ENCODE results near the gene ATP8A1. TPM values are rescaled to one million over a fixed set of nuclear protein-coding genes. Genes with fewer than 3 reads are reported as not detected.

The ATP8A1 gene
- total and polyA plus RNA-seq, 8 donors, result 4.8 to 15.3 (median 10.8) TPM

DNA sequence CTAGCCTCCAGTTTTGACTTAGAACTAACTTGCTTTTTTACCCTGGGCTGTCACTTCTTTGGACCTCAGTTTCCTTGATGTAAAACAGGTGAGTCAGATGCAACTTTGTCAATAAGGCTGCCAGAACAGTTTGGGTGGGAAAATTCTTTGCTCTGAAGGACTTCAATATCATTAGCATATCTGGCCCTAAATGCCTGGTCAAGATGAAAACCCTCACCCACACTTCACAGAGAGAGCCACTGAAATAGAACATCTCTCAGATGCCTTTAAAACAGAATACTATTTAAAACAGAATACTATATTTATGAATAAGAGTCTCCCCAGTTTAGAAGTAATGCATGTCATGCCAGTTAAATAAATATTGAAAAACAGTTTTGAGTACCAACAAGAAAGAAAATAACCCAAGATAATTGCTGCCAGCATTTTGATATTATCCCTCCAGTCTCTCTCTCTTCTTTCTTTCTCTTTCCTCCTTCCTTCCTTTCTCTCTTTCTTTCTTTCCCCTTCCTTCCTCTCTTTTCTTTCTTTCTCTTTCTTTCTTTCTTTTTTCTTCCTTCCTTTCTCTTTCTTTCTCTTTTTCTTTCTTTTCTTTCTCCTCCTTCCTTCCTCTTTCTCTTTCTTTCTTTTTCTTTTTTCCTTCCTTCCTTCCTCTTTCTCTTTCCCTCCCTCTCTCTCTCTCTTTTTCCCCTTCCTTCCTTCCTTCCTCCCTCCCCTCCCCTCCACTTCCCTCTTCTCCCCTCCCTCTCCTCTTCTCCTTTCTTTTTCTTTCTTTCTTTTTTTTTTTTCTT is 292.4 kb downstream of the ATP8A1 start:
- FAIRE-seq (no peak), ATAC-seq (no peak), DNase-seq (no peak)
- Histone ChIP-seq H3K36me3 (no peaks in the 10 kb centered on the region), H3K27ac (no peak overlapping the region), H3K27me3 (no peaks in the 10 kb centered on the region), H3K9me3 (no peaks in the 10 kb centered on the region), H3K4me1 (no peaks in the 10 kb centered on the region), H3K4me3 (no peak overlapping the region)
- no peak for TF ChIP-seq CTCF (IDR thresholded peaks at IDR 0.05)
- intact Hi-C loops (cut with DNase I), result loop anchor here in 2 of 3 donors (10.0 kb wide), 2 partner anchors 150 to 160 kb away; no protein-coding TSS in a partner anchor

- no peak for TF ChIP-seq CTCF (IDR thresholded peaks at IDR 0.05)
- H3K4me1 ChIP-seq, result no peaks in the 10 kb centered on the region
- FAIRE-seq (no peak), ATAC-seq (no peak), DNase-seq (no peak)
- H3K36me3 ChIP-seq, result no peaks in the 10 kb centered on the region
- 78 to 88% methylated on average over 3 of the region's 3 CpGs for WGBS, 2 donors
- no peaks in the 10 kb centered on the region for H3K27me3 ChIP-seq
- no peak overlapping the region for H3K4me3 ChIP-seq
- H3K9me3 ChIP-seq, result no peaks in the 10 kb centered on the region
- intact Hi-C loops (cut with DNase I), result loop anchor here in 2 of 3 donors (10.0 kb wide), 2 partner anchors 151 to 161 kb away; no protein-coding TSS in a partner anchor
- no peak overlapping the region for H3K27ac ChIP-seq
Observed at GRCh38 chr4:42363614-42364013, 293.3 kb downstream of the ATP8A1 start.

- H3K4me3 ChIP-seq, result no peak overlapping the region
- H3K27me3 ChIP-seq, result no peaks in the 10 kb centered on the region
- 73 to 75% methylated on average over 3 of the region's 3 CpGs for WGBS, 2 donors
- H3K4me1 ChIP-seq, result no peaks in the 10 kb centered on the region
- intact Hi-C loops (cut with DNase I), result loop anchor here in 2 of 3 donors (10.0 kb wide), 2 partner anchors 152 to 162 kb away; no protein-coding TSS in a partner anchor
- no peak for FAIRE-seq
- no peak overlapping the region for H3K27ac ChIP-seq
- no peaks in the 10 kb centered on the region for H3K36me3 ChIP-seq
- DNase-seq, result no peak
- ATAC-seq, result no peak
- H3K9me3 ChIP-seq, result no peaks in the 10 kb centered on the region
- no peak for TF ChIP-seq CTCF (IDR thresholded peaks at IDR 0.05)
Observed at GRCh38 chr4:42362591-42362990, 294.3 kb downstream of the ATP8A1 start.

- ATAC-seq (no peak), FAIRE-seq (no peak), DNase-seq (no peak)
- intact Hi-C loops (cut with DNase I), result loop anchor here in 2 of 3 donors (10.0 kb wide), 2 partner anchors 153 to 163 kb away; no protein-coding TSS in a partner anchor
- no peak for TF ChIP-seq CTCF (IDR thresholded peaks at IDR 0.05)
- Histone ChIP-seq H3K4me1 (no peaks in the 10 kb centered on the region), H3K27me3 (no peaks in the 10 kb centered on the region), H3K4me3 (no peak overlapping the region), H3K36me3 (no peaks in the 10 kb centered on the region), H3K27ac (no peak overlapping the region), H3K9me3 (no peaks in the 10 kb centered on the region)
- WGBS, 2 donors, result 77 to 87% methylated on average over 8 of the region's 8 CpGs
Observed at GRCh38 chr4:42361456-42361855, 295.4 kb downstream of the ATP8A1 start.

DNA sequence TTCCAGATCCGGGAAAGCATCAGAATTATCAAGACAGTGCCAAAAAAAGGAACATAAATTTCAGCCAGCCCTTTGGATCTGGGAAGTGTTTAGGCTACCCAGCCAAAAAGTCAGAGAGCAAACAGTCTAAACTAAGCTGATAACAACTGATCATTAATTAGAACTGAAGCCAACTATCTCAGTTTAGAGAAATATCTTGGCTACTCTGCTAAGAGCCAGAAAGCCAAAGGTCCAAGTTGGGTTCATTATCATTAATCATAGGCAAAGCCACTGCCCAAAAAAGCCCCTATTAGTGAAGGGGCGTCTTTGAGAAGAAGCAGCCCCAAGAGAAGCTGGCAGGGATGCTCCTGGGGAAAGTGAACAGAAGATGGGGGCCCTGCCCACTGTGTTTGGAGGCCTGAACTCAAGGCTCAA is 296.6 kb downstream of the ATP8A1 start:
- DNase-seq (no peak), FAIRE-seq (no peak), ATAC-seq (peak in 2 of 4 donors; percentile 56 to 79)
- H3K36me3 ChIP-seq, result no peaks in the 10 kb centered on the region
- no peak for TF ChIP-seq CTCF (IDR thresholded peaks at IDR 0.05)
- H3K27me3 ChIP-seq, result no peaks in the 10 kb centered on the region
- no peaks in the 10 kb centered on the region for H3K4me1 ChIP-seq
- H3K27ac ChIP-seq, result no peak overlapping the region
- intact Hi-C loops (cut with DNase I), result loop anchor here in 2 of 3 donors (10.0 kb wide), 2 partner anchors 155 to 165 kb away; no protein-coding TSS in a partner anchor
- WGBS, 2 donors, result 14 to 28% methylated on average over 2 of the region's 2 CpGs
- H3K4me3 ChIP-seq, result no peak overlapping the region
- H3K9me3 ChIP-seq, result no peaks in the 10 kb centered on the region
